ENCODE measurements around the gene ITIH3. TPM values are rescaled to one million over a fixed set of nuclear protein-coding genes. Genes with fewer than 3 reads are reported as not detected.

The ITIH3 gene
- polyA plus RNA-seq, 1 experiment = 1.7 TPM

- no peak overlapping the region for H3K4me3 ChIP-seq (ENCODE audit: low read depth, low read length)
- no peak for TF ChIP-seq CTCF (IDR thresholded peaks at IDR 0.05; ENCODE audit: insufficient read depth, low read depth, low read length)
- H3K36me3 ChIP-seq (ENCODE audit: control insufficient read depth, insufficient read depth, low read length) = no peaks in the 10 kb centered on the region
- ChIA-PET POLR2A (no interaction called here), CTCF (interaction anchor here (0.9 kb wide), 1 partner anchor 13 kb away, joined by 3 read pairs; no protein-coding TSS in a partner anchor)
- no peaks in the 10 kb centered on the region for H3K27me3 ChIP-seq (ENCODE audit: control insufficient read depth, insufficient read depth, low read length)
- DNase-seq (ENCODE audit: low read depth) = no peak
Observed at GRCh38 chr3:52829482-52829881, 34.9 kb downstream of the ITIH3 start.

- Histone ChIP-seq H3K36me3 (ENCODE audit: control insufficient read depth, insufficient read depth, low read length) (no peaks in the 10 kb centered on the region), H3K27me3 (ENCODE audit: control insufficient read depth, insufficient read depth, low read length) (no peaks in the 10 kb centered on the region), H3K4me3 (ENCODE audit: low read depth, low read length) (no peak overlapping the region)
- ChIA-PET CTCF (interaction anchor here (0.9 kb wide), 1 partner anchor 14 kb away, joined by 3 read pairs; no protein-coding TSS in a partner anchor), POLR2A (no interaction called here)
- no peak for TF ChIP-seq CTCF (IDR thresholded peaks at IDR 0.05; ENCODE audit: insufficient read depth, low read depth, low read length)
- DNase-seq (ENCODE audit: low read depth) = no peak
Observed at GRCh38 chr3:52829906-52830463, 35.4 kb downstream of the ITIH3 start.

GRCh38 chr3:52830535-52831258, 36.1 kb downstream of the ITIH3 start, which contains the start of gene ITIH4:
Gene ITIH4, minus strand, starts transcription at chr3:52830672. Its CDS starts 30 bp downstream, at chr3:52830642.
- POLR2A ChIA-PET = no interaction called here

GRCh38 chr3:52831500-52832301, 37.1 kb downstream of the ITIH3 start:
- H3K4me3 ChIP-seq (ENCODE audit: low read depth, low read length) = no peak overlapping the region
- peak; percentile 23 for DNase-seq (ENCODE audit: low read depth)
- POLR2A ChIA-PET = no interaction called here

More at GRCh38 chr3:52830535-52831258, 36.1 kb downstream of the ITIH3 start, which contains the start of gene ITIH4:
- CTCF ChIA-PET = interaction anchor here (1.6 to 1.7 kb wide), 2 partner anchors 15 to 18 kb away, joined by 6 read pairs; no protein-coding TSS in a partner anchor
- no peak within 1 kb of the TSS for H3K4me3 ChIP-seq (ENCODE audit: low read depth, low read length)
- DNase-seq (ENCODE audit: low read depth) = no peak
- no peaks in the 10 kb centered on the region for H3K27me3 ChIP-seq (ENCODE audit: control insufficient read depth, insufficient read depth, low read length)
- H3K36me3 ChIP-seq (ENCODE audit: control insufficient read depth, insufficient read depth, low read length) = no peaks in the 10 kb centered on the region
- no peak for TF ChIP-seq CTCF (IDR thresholded peaks at IDR 0.05; ENCODE audit: insufficient read depth, low read depth, low read length)

More at GRCh38 chr3:52831500-52832301, 37.1 kb downstream of the ITIH3 start:
- Histone ChIP-seq H3K27me3 (ENCODE audit: control insufficient read depth, insufficient read depth, low read length) (no peaks in the 10 kb centered on the region), H3K36me3 (ENCODE audit: control insufficient read depth, insufficient read depth, low read length) (peaks cover 3% of the 10 kb centered on the region)
- no peak for TF ChIP-seq CTCF (IDR thresholded peaks at IDR 0.05; ENCODE audit: insufficient read depth, low read depth, low read length)
- CTCF ChIA-PET = interaction anchor here (1.3 to 1.7 kb wide), 4 partner anchors 11 to 101 kb away, joined by 3 to 7 read pairs (median 6); no protein-coding TSS in a partner anchor

All from BJ (cell line).